HEK293T (cell line): Measurements from ENCODE around the gene C21orf58.

Experiments used
- SP1 ChIP-seq: fragments of 450-650 bp; IDR thresholded peaks from 2 replicates; pipeline ENCODE4 v1.6.1; 2017
- SUZ12 ChIP-seq: fragments of 450-650 bp; IDR thresholded peaks from 2 replicates; pipeline ENCODE4 v1.6.1; 2016; ENCODE audit warnings: mild to moderate bottlenecking

DNA sequence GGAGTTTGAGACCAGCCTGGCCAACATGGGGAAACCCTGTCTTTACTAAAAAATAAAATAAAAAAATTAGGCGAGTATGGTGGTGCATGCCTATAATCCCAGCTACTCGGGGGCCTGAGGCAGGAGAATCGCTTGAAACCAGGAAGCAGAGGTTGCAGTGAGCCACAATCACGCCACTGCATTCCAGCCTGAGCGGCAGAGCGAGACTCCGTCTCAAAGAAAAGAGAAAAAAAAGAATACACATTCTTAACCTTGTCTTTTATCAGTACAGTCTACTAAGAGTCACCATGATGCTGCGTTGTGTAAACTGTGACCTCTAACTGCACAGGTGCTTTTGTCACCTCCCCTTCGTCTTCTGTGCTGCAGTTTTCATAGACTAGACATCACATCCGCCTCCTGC, 37.5 kb upstream of the C21orf58 start:
- no peak for TF ChIP-seq SP1
- TF ChIP-seq SUZ12 = no peak
